H9 (cell line): ENCODE results near the gene CCDC85A. TPM values are rescaled to one million over a fixed set of nuclear protein-coding genes. Genes with fewer than 3 reads are reported as not detected.

ENCODE experiments used
- DNase-seq: peaks from one replicate; pipeline ENCODE4 v3.0.0-alpha.2; 2017
- H2AFZ ChIP-seq: one replicate; pipeline ENCODE4 v1.6.1; 2013; ENCODE audit warnings: mild to moderate bottlenecking, low read length, control low read depth, moderate library complexity
- H2AK5ac ChIP-seq: 2 replicates; pipeline ENCODE4 v1.6.1; 2013; ENCODE audit warnings: low read length, control low read depth, mixed read lengths; ENCODE audit not compliant: insufficient read length
- H2BK120ac ChIP-seq: one replicate; pipeline ENCODE4 v1.6.1; 2013; ENCODE audit warnings: low read depth, mild to moderate bottlenecking, low read length, control low read depth, inconsistent platforms; ENCODE audit not compliant: poor library complexity, severe bottlenecking
- H2BK12ac ChIP-seq: 2 replicates; pipeline ENCODE4 v1.6.1; 2013; ENCODE audit warnings: low read length, control low read depth, mixed read lengths, low read depth; ENCODE audit not compliant: insufficient read length
- H2BK15ac ChIP-seq: 2 replicates; pipeline ENCODE4 v1.6.1; 2013; ENCODE audit warnings: low read depth, low read length, control low read depth
- H2BK20ac ChIP-seq: one replicate; pipeline ENCODE4 v1.6.1; 2013; ENCODE audit warnings: low read depth, mild to moderate bottlenecking, low read length, control low read depth, inconsistent platforms; ENCODE audit not compliant: poor library complexity, severe bottlenecking
- H2BK5ac ChIP-seq: 2 replicates; pipeline ENCODE4 v1.6.1; 2013; ENCODE audit warnings: low read length, control low read depth, mixed read lengths; ENCODE audit not compliant: insufficient read length
- H3K14ac ChIP-seq: 2 replicates; pipeline ENCODE4 v1.6.1; 2013; ENCODE audit warnings: low read length, control low read depth; ENCODE audit not compliant: insufficient read depth
- H3K18ac ChIP-seq: 2 replicates; pipeline ENCODE4 v1.6.1; 2013; ENCODE audit warnings: low read depth, mild to moderate bottlenecking, mixed read lengths, low read length, control low read depth; ENCODE audit not compliant: insufficient read length
- H3K23ac ChIP-seq: 2 replicates; pipeline ENCODE4 v1.6.1; 2013; ENCODE audit warnings: low read length, control low read depth, mixed read lengths, low read depth; ENCODE audit not compliant: insufficient read length
- H3K23me2 ChIP-seq: 2 replicates; pipeline ENCODE4 v1.6.1; 2013; ENCODE audit warnings: low read depth, mild to moderate bottlenecking, mixed read lengths, low read length, control low read depth; ENCODE audit not compliant: insufficient read length, poor library complexity, severe bottlenecking
- H3K27ac ChIP-seq: 2 replicates; pipeline ENCODE4 v1.5.1; 2013; ENCODE audit warnings: low read length, control low read depth, mixed read lengths, low read depth; ENCODE audit not compliant: insufficient read length
- H3K27me3 ChIP-seq: 2 replicates; pipeline ENCODE4 v1.6.1; 2013; ENCODE audit warnings: low read length, control low read depth, inconsistent platforms; ENCODE audit not compliant: insufficient read depth
- H3K4ac ChIP-seq: 2 replicates; pipeline ENCODE4 v1.6.1; 2013; ENCODE audit warnings: low read depth, mild to moderate bottlenecking, control low read depth, inconsistent platforms, low read length, moderate library complexity
- H3K4me1 ChIP-seq: 2 replicates; pipeline ENCODE4 v1.6.1; 2013; ENCODE audit warnings: low read length, control low read depth, inconsistent platforms; ENCODE audit not compliant: insufficient read depth
- H3K4me2 ChIP-seq: 2 replicates; pipeline ENCODE4 v1.6.1; 2013; ENCODE audit warnings: low read length, control low read depth, mixed read lengths; ENCODE audit not compliant: insufficient read length, insufficient read depth
- H3K56ac ChIP-seq: 2 replicates; pipeline ENCODE4 v1.6.1; 2013; ENCODE audit warnings: low read depth, mild to moderate bottlenecking, mixed read lengths, low read length, control low read depth; ENCODE audit not compliant: insufficient read length
- H3K79me1 ChIP-seq: 2 replicates; pipeline ENCODE4 v1.6.1; 2013; ENCODE audit warnings: low read depth, mild to moderate bottlenecking, moderate library complexity, low read length, control low read depth, inconsistent platforms; ENCODE audit not compliant: insufficient read depth, poor library complexity, severe bottlenecking
- H3K79me2 ChIP-seq: 2 replicates; pipeline ENCODE4 v1.6.1; 2013; ENCODE audit warnings: low read length, control low read depth, inconsistent platforms; ENCODE audit not compliant: insufficient read depth
- H3K9ac ChIP-seq: 2 replicates; pipeline ENCODE4 v1.6.1; 2013; ENCODE audit warnings: low read length, control low read depth, mixed read lengths; ENCODE audit not compliant: insufficient read length; ENCODE audit errors: extremely low read depth
- H3K9me3 ChIP-seq: one replicate; pipeline ENCODE4 v1.6.1; 2013; ENCODE audit warnings: low read depth, low read length, inconsistent platforms; ENCODE audit not compliant: control insufficient read depth
- H3T11ph ChIP-seq: one replicate; pipeline ENCODE4 v1.6.1; 2013; ENCODE audit warnings: mild to moderate bottlenecking, low read length, control low read depth, inconsistent platforms
- H4K20me1 ChIP-seq: one replicate; pipeline ENCODE4 v1.6.1; 2013; ENCODE audit not compliant: control insufficient read depth, insufficient read length, insufficient read depth
- H4K5ac ChIP-seq: 2 replicates; pipeline ENCODE4 v1.6.1; 2013; ENCODE audit warnings: low read depth, mild to moderate bottlenecking, mixed read lengths, low read length, control low read depth; ENCODE audit not compliant: insufficient read length
- H4K8ac ChIP-seq: replicated peaks from 2 replicates; pipeline ENCODE4 v1.6.1; 2013; ENCODE audit warnings: low read length, control low read depth, mixed read lengths, low read depth; ENCODE audit not compliant: insufficient read length
- H4K91ac ChIP-seq: 2 replicates; pipeline ENCODE4 v1.6.1; 2013; ENCODE audit warnings: low read depth, mild to moderate bottlenecking, moderate library complexity, mixed read lengths, low read length, control low read depth; ENCODE audit not compliant: insufficient read length
- H3K27ac Mint-ChIP-seq, 3 experiments: 2 replicates in 2 of 3; 3 replicates in 1 of 3; pipeline ENCODE4 v1.8.0; 2020 to 2021; ENCODE audit warnings: mixed read lengths in 3 of 3, mild to moderate bottlenecking in 1 of 3, moderate library complexity in 1 of 3
- H3K27me3 Mint-ChIP-seq: 2 replicates; pipeline ENCODE4 v1.8.0; 2021; ENCODE audit warnings: low read depth, mild to moderate bottlenecking, moderate library complexity, mixed read lengths
- H3K36me3 Mint-ChIP-seq, 3 experiments: 2 replicates in 2 of 3; 3 replicates in 1 of 3; pipeline ENCODE4 v1.8.0; 2020 to 2021; ENCODE audit warnings: low read depth in 3 of 3, mixed read lengths in 3 of 3; ENCODE audit not compliant: insufficient read depth in 1 of 3
- H3K4me1 Mint-ChIP-seq, 2 experiments: 2 replicates each; pipeline ENCODE4 v1.8.0; 2020; ENCODE audit warnings: mixed read lengths in 2 of 2
- H3K4me3 Mint-ChIP-seq, 2 experiments: 2 replicates in 1 of 2; 3 replicates in 1 of 2; pipeline ENCODE4 v1.8.0; 2020 to 2021; ENCODE audit warnings: mild to moderate bottlenecking in 2 of 2, mixed read lengths in 2 of 2, moderate library complexity in 1 of 2
- H3K9me3 Mint-ChIP-seq, 2 experiments: 2 replicates in 1 of 2; 3 replicates in 1 of 2; pipeline ENCODE4 v1.8.0; 2020; ENCODE audit warnings: mild to moderate bottlenecking in 2 of 2, mixed read lengths in 2 of 2, moderate library complexity in 1 of 2
- CTCF ChIP-seq: fragments of 200-600 bp; sonication (generic); conservative IDR thresholded peaks from 3 replicates; pipeline ENCODE4 v1.8.0; 2021; ENCODE audit warnings: antibody characterized with exemption, mild to moderate bottlenecking
- WGBS: extraction: QIAGEN DNeasy Blood & Tissue Kit; methylation state at CpG from one replicate; pipeline ENCODE4 v1.1.7; 2013; ENCODE audit warnings: missing lambda C conversion rate, low lambda C conversion rate, mixed read lengths; ENCODE audit not compliant: insufficient read length; ENCODE audit errors: extremely low coverage; 5-methylcytosine and 5-hydroxymethylcytosine counted together
- total RNA-seq: library from RNA; stranded (reverse); gene quantifications from 2 replicates; pipeline ENCODE4 v1.2.1, GENCODE V29; 2021

CCDC85A gene
- total RNA-seq, 1 experiment from 2014 or later, result 0.17 TPM

- Histone ChIP-seq H3K23me2 (no peaks in the 10 kb centered on the region), H3K9me3 (no peaks in the 10 kb centered on the region), H3K14ac (no peak overlapping the region), H2BK20ac (no peak overlapping the region), H4K5ac (no peak overlapping the region), H2AFZ (no peak overlapping the region), H3K56ac (no peak overlapping the region), H3K27ac (no peak overlapping the region), H3K4me1 (no peaks in the 10 kb centered on the region), H4K8ac (no peak overlapping the region), H3K9ac (no peak overlapping the region), H2BK5ac (no peak overlapping the region), H2AK5ac (no peak overlapping the region), H3K23ac (no peak overlapping the region), H2BK12ac (no peak overlapping the region), H3K4ac (no peak overlapping the region), H3K4me2 (no peak overlapping the region), H4K20me1 (no peaks in the 10 kb centered on the region), H4K91ac (no peak overlapping the region), H3K79me2 (no peaks in the 10 kb centered on the region), H2BK120ac (no peak overlapping the region), H2BK15ac (no peak overlapping the region), H3K27me3 (no peaks in the 10 kb centered on the region), H3T11ph (no peak overlapping the region), H3K79me1 (no peaks in the 10 kb centered on the region), H3K18ac (no peak overlapping the region)
- Mint-ChIP-seq H3K4me3 (no peak overlapping the region), H3K36me3 (no peaks in the 10 kb centered on the region), H3K4me1 (no peaks in the 10 kb centered on the region), H3K27ac (no peak overlapping the region), H3K27me3 (peaks cover 7% of the 10 kb centered on the region), H3K9me3 (no peaks in the 10 kb centered on the region)
- DNase-seq, result no peak
- WGBS, result no CpG with 5 or more reads among the region's 1 CpG
- TF ChIP-seq CTCF, result no peak
Observed at GRCh38 chr2:56260415-56260814, 76.6 kb downstream of the CCDC85A start.
